ENCODE measurements around the gene ADGRF1.

Gene ADGRF1

DNA sequence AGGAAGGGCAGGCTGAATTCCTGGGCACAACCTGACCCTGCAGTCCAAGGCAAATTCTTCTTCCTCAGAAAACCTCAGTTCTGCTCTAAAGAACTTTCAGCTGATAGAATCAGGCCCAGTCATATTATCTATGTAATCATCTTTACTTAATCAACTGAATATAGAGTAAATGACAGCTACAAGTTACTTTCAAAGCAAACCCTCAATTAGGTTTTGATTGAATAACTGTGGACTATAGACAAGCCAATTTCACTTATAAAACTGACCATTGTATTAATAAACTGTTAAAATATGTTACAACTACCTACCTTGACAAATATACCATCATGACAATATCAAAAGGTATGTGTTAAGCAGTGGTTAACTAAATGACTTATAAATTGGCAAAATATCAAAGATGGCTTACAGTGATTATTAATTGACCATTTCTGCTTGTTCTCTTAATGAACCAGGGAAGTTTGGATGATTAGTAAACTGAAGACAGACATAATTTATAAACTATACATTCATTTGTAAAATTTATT is 74.2 kb downstream of the ADGRF1 start:
- Histone ChIP-seq H3K4me3 (ENCODE audit: insufficient read depth, low read depth, low read length, poor library complexity, severe bottlenecking) (no peak overlapping the region), H3K36me3 (ENCODE audit: control insufficient read depth, insufficient read depth, low read length) (no peaks in the 10 kb centered on the region), H3K27ac (ENCODE audit: insufficient read depth, low read length, poor library complexity, severe bottlenecking) (no peak overlapping the region), H3K9me3 (ENCODE audit: control insufficient read depth, low read length) (no peaks in the 10 kb centered on the region), H3K4me1 (ENCODE audit: control insufficient read depth, insufficient read depth, low read length, poor library complexity, severe bottlenecking) (no peaks in the 10 kb centered on the region), H3K27me3 (replicated peaks; ENCODE audit: control insufficient read depth, insufficient read depth, low read length, poor library complexity, severe bottlenecking) (no peaks in the 10 kb centered on the region)
- no peak for DNase-seq

GRCh38 chr6:46964716-46965519 is 77.2 kb downstream of the ADGRF1 start:
- Histone ChIP-seq H3K36me3 (ENCODE audit: control insufficient read depth, insufficient read depth, low read length) (no peaks in the 10 kb centered on the region), H3K9me3 (ENCODE audit: control insufficient read depth, low read length) (no peaks in the 10 kb centered on the region), H3K4me3 (ENCODE audit: insufficient read depth, low read depth, low read length, poor library complexity, severe bottlenecking) (no peak overlapping the region), H3K4me1 (ENCODE audit: control insufficient read depth, insufficient read depth, low read length, poor library complexity, severe bottlenecking) (no peaks in the 10 kb centered on the region), H3K27ac (ENCODE audit: insufficient read depth, low read length, poor library complexity, severe bottlenecking) (no peak overlapping the region), H3K27me3 (replicated peaks; ENCODE audit: control insufficient read depth, insufficient read depth, low read length, poor library complexity, severe bottlenecking) (no peaks in the 10 kb centered on the region)
- no peak for DNase-seq

DNA sequence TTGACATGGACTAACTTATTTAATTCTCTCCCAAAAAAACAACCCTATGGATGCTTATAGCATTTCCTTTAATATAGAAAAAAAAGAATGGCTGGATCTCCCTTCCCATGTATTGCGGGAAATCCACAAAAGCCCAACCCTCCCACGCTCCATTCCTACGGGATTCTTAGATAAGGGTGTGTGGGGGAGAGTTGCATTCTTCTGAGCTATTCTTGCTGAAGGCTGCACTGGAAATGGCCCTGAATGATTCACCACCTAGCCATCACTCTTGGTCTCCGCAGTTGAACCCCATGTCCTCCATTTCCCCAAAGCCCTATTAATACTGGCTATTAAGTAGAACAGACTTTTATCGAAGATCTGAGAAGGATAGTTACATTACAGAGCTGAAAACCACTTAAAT is 78.5 kb downstream of the ADGRF1 start:
- no peak for DNase-seq
- no peaks in the 10 kb centered on the region for H3K36me3 ChIP-seq (ENCODE audit: control insufficient read depth, insufficient read depth, low read length)
- H3K27ac ChIP-seq (ENCODE audit: insufficient read depth, low read length, poor library complexity, severe bottlenecking): no peak overlapping the region
- no peaks in the 10 kb centered on the region for H3K4me1 ChIP-seq (ENCODE audit: control insufficient read depth, insufficient read depth, low read length, poor library complexity, severe bottlenecking)
- H3K4me3 ChIP-seq (ENCODE audit: insufficient read depth, low read depth, low read length, poor library complexity, severe bottlenecking): no peak overlapping the region
- no peaks in the 10 kb centered on the region for H3K27me3 ChIP-seq (replicated peaks; ENCODE audit: control insufficient read depth, insufficient read depth, low read length, poor library complexity, severe bottlenecking)
- no peaks in the 10 kb centered on the region for H3K9me3 ChIP-seq (ENCODE audit: control insufficient read depth, low read length)

GRCh38 chr6:46963039-46963438 is 79.1 kb downstream of the ADGRF1 start:
- Histone ChIP-seq H3K4me3 (ENCODE audit: insufficient read depth, low read depth, low read length, poor library complexity, severe bottlenecking) (no peak overlapping the region), H3K4me1 (ENCODE audit: control insufficient read depth, insufficient read depth, low read length, poor library complexity, severe bottlenecking) (no peaks in the 10 kb centered on the region), H3K27ac (ENCODE audit: insufficient read depth, low read length, poor library complexity, severe bottlenecking) (no peak overlapping the region), H3K36me3 (ENCODE audit: control insufficient read depth, insufficient read depth, low read length) (no peaks in the 10 kb centered on the region), H3K9me3 (ENCODE audit: control insufficient read depth, low read length) (no peaks in the 10 kb centered on the region), H3K27me3 (replicated peaks; ENCODE audit: control insufficient read depth, insufficient read depth, low read length, poor library complexity, severe bottlenecking) (no peaks in the 10 kb centered on the region)
- no peak for DNase-seq

- H3K27ac ChIP-seq (ENCODE audit: insufficient read depth, low read length, poor library complexity, severe bottlenecking): no peak overlapping the region
- H3K36me3 ChIP-seq (ENCODE audit: control insufficient read depth, insufficient read depth, low read length): no peaks in the 10 kb centered on the region
- no peaks in the 10 kb centered on the region for H3K27me3 ChIP-seq (replicated peaks; ENCODE audit: control insufficient read depth, insufficient read depth, low read length, poor library complexity, severe bottlenecking)
- H3K4me1 ChIP-seq (ENCODE audit: control insufficient read depth, insufficient read depth, low read length, poor library complexity, severe bottlenecking): no peaks in the 10 kb centered on the region
- H3K4me3 ChIP-seq (ENCODE audit: insufficient read depth, low read depth, low read length, poor library complexity, severe bottlenecking): no peak overlapping the region
- H3K9me3 ChIP-seq (ENCODE audit: control insufficient read depth, low read length): no peaks in the 10 kb centered on the region
- no peak for DNase-seq
Observed at GRCh38 chr6:46961711-46962110, 80.4 kb downstream of the ADGRF1 start.

DNA sequence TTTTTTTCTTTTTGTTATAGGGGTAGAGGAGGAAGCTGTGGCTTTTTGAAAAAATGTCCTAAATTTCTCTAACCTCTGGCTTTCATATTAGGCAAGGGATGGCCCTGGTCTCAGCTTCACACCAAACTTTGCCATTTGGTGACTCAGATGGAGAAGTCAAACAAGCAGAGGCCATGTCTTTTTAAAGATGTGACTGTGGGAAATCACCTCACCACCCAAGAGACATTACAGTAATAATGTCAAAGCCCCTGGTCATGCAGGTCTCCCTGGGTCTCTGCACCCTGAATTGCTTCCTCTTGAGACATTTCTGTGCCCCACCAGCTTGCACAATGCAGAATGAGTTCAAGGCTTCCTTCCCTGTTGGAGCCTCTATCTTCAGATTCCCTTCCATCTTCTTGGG is 80.9 kb downstream of the ADGRF1 start:
- Histone ChIP-seq H3K27ac (ENCODE audit: insufficient read depth, low read length, poor library complexity, severe bottlenecking) (no peak overlapping the region), H3K4me3 (ENCODE audit: insufficient read depth, low read depth, low read length, poor library complexity, severe bottlenecking) (no peak overlapping the region), H3K27me3 (replicated peaks; ENCODE audit: control insufficient read depth, insufficient read depth, low read length, poor library complexity, severe bottlenecking) (no peaks in the 10 kb centered on the region), H3K4me1 (ENCODE audit: control insufficient read depth, insufficient read depth, low read length, poor library complexity, severe bottlenecking) (no peaks in the 10 kb centered on the region), H3K36me3 (ENCODE audit: control insufficient read depth, insufficient read depth, low read length) (no peaks in the 10 kb centered on the region), H3K9me3 (ENCODE audit: control insufficient read depth, low read length) (no peaks in the 10 kb centered on the region)
- no peak for DNase-seq

DNA sequence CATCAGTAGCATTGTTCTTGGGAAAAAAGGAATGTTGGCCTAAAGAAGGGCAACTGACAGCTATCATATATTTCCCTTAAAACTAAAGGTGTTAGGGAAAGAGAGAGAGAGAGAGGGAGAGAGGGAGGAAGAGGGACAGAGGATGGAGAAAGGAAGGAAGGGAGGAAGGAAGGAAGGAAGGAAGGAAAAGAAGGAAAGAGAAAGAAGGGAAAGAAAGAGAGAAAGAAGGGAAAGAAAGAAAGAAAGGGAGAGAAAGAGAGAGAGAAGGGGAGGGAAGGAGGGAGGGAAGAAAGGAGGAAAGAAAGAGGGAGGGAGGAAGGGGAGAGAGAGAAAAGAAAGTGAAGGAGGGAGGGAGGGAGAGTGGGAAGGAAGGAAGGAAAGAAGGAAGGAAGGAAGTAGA is 82.7 kb downstream of the ADGRF1 start:
- Histone ChIP-seq H3K9me3 (ENCODE audit: control insufficient read depth, low read length) (no peaks in the 10 kb centered on the region), H3K4me3 (ENCODE audit: insufficient read depth, low read depth, low read length, poor library complexity, severe bottlenecking) (no peak overlapping the region), H3K27ac (ENCODE audit: insufficient read depth, low read length, poor library complexity, severe bottlenecking) (no peak overlapping the region), H3K4me1 (ENCODE audit: control insufficient read depth, insufficient read depth, low read length, poor library complexity, severe bottlenecking) (no peaks in the 10 kb centered on the region), H3K27me3 (replicated peaks; ENCODE audit: control insufficient read depth, insufficient read depth, low read length, poor library complexity, severe bottlenecking) (no peaks in the 10 kb centered on the region), H3K36me3 (ENCODE audit: control insufficient read depth, insufficient read depth, low read length) (no peaks in the 10 kb centered on the region)
- no peak for DNase-seq

- Histone ChIP-seq H3K9me3 (ENCODE audit: control insufficient read depth, low read length) (no peaks in the 10 kb centered on the region), H3K27ac (ENCODE audit: insufficient read depth, low read length, poor library complexity, severe bottlenecking) (no peak overlapping the region), H3K4me1 (ENCODE audit: control insufficient read depth, insufficient read depth, low read length, poor library complexity, severe bottlenecking) (no peaks in the 10 kb centered on the region), H3K36me3 (ENCODE audit: control insufficient read depth, insufficient read depth, low read length) (no peaks in the 10 kb centered on the region), H3K4me3 (ENCODE audit: insufficient read depth, low read depth, low read length, poor library complexity, severe bottlenecking) (no peak overlapping the region), H3K27me3 (replicated peaks; ENCODE audit: control insufficient read depth, insufficient read depth, low read length, poor library complexity, severe bottlenecking) (no peaks in the 10 kb centered on the region)
- DNase-seq: no peak
Observed at GRCh38 chr6:46956409-46956808, 85.7 kb downstream of the ADGRF1 start.

DNA sequence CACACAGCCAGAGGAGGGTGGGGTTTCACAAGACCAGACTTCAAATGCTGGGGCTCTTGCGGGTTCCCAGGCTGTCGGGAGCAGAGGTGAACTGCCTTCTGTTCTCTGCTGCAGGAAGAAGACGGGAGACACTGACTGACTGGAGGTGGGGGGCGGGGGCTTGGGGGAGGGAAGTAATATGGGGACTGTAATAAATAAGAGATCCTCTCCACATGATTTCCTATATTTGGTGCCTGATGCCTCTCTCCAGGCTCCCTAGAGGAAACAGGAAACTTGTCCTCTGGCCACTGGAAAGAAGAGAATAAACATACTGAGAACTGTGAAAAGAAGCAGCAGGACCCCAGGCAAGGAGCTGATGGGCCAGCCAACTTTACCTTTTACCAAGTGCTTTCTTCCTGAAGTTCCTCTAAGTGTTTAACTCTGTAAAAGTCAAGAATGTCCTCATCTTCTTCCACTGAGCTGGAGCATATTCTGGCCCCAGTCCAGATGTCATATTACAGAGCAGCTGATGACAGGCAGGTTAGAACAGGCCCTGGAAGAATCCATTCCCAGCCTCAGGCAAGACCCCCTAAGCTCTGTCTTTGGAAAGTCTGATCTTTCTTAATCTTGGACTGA is 87.2 kb downstream of the ADGRF1 start:
- H3K4me1 ChIP-seq (ENCODE audit: control insufficient read depth, insufficient read depth, low read length, poor library complexity, severe bottlenecking): no peaks in the 10 kb centered on the region
- no peak overlapping the region for H3K27ac ChIP-seq (ENCODE audit: insufficient read depth, low read length, poor library complexity, severe bottlenecking)
- no peak overlapping the region for H3K4me3 ChIP-seq (ENCODE audit: insufficient read depth, low read depth, low read length, poor library complexity, severe bottlenecking)
- no peak for DNase-seq
- no peaks in the 10 kb centered on the region for H3K27me3 ChIP-seq (replicated peaks; ENCODE audit: control insufficient read depth, insufficient read depth, low read length, poor library complexity, severe bottlenecking)
- no peaks in the 10 kb centered on the region for H3K36me3 ChIP-seq (ENCODE audit: control insufficient read depth, insufficient read depth, low read length)
- no peaks in the 10 kb centered on the region for H3K9me3 ChIP-seq (ENCODE audit: control insufficient read depth, low read length)

- DNase-seq: no peak
- no peaks in the 10 kb centered on the region for H3K9me3 ChIP-seq (ENCODE audit: control insufficient read depth, low read length)
- H3K4me1 ChIP-seq (ENCODE audit: control insufficient read depth, insufficient read depth, low read length, poor library complexity, severe bottlenecking): no peaks in the 10 kb centered on the region
- no peaks in the 10 kb centered on the region for H3K27me3 ChIP-seq (replicated peaks; ENCODE audit: control insufficient read depth, insufficient read depth, low read length, poor library complexity, severe bottlenecking)
- no peaks in the 10 kb centered on the region for H3K36me3 ChIP-seq (ENCODE audit: control insufficient read depth, insufficient read depth, low read length)
- H3K27ac ChIP-seq (ENCODE audit: insufficient read depth, low read length, poor library complexity, severe bottlenecking): no peak overlapping the region
- H3K4me3 ChIP-seq (ENCODE audit: insufficient read depth, low read depth, low read length, poor library complexity, severe bottlenecking): no peak overlapping the region
Observed at GRCh38 chr6:46953921-46954320, 88.2 kb downstream of the ADGRF1 start.
